ENCODE data around the gene LEUTX. TPM values are rescaled to one million over a fixed set of nuclear protein-coding genes. Genes with fewer than 3 reads are reported as not detected.
A peak's percentile ranks its signal among the peaks of the same experiment; 100 is the strongest.

The LEUTX gene
- total RNA-seq, 2 donors from 2014 or later = not detected

DNA sequence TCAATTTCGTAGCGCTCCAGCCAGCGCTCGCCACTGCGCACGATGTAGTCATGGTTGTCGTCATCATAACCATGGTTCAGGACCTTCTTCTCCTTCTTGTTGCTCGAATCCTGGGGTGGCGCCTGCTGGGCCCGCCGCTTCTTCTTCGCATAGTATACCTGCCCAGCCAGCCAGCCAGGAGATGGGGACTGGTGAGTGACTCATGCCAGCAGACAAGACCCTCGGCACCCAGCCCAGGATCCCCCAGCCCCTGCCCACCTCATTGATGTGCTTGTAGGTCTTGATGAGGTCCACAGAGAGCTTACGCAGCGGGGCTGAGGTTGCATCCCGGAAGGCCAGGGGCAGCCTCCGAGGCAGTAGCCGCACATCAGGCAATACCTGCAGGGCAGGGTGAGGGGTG, 51.8 kb downstream of the LEUTX start:
- no peak overlapping the region for H3K27ac ChIP-seq
- DNase-seq (ENCODE audit: low spot score) = no peak
- no peak overlapping the region for H3K4me3 ChIP-seq
- peaks cover 60% of the 10 kb centered on the region for H3K36me3 ChIP-seq
- TF ChIP-seq, protein P1, sequence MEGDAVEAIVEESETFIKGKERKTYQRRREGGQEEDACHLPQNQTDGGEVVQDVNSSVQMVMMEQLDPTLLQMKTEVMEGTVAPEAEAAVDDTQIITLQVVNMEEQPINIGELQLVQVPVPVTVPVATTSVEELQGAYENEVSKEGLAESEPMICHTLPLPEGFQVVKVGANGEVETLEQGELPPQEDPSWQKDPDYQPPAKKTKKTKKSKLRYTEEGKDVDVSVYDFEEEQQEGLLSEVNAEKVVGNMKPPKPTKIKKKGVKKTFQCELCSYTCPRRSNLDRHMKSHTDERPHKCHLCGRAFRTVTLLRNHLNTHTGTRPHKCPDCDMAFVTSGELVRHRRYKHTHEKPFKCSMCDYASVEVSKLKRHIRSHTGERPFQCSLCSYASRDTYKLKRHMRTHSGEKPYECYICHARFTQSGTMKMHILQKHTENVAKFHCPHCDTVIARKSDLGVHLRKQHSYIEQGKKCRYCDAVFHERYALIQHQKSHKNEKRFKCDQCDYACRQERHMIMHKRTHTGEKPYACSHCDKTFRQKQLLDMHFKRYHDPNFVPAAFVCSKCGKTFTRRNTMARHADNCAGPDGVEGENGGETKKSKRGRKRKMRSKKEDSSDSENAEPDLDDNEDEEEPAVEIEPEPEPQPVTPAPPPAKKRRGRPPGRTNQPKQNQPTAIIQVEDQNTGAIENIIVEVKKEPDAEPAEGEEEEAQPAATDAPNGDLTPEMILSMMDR (IDR thresholded peaks at IDR 0.05) = no peak
- H3K27me3 ChIP-seq = no peaks in the 10 kb centered on the region
- H3K4me1 ChIP-seq = peaks cover 0 to 18% of the 10 kb centered on the region in 2 donors
- H3K9me3 ChIP-seq = no peaks in the 10 kb centered on the region

GRCh38 chr19:39830847-39831246, 52.2 kb downstream of the LEUTX start:
- Histone ChIP-seq H3K4me3 (no peak overlapping the region), H3K27ac (no peak overlapping the region), H3K9me3 (no peaks in the 10 kb centered on the region), H3K4me1 (peaks cover 0 to 18% of the 10 kb centered on the region in 2 donors), H3K36me3 (peaks cover 60% of the 10 kb centered on the region), H3K27me3 (no peaks in the 10 kb centered on the region)
- TF ChIP-seq, protein P1 (IDR thresholded peaks at IDR 0.05) = no peak
- DNase-seq (ENCODE audit: low spot score) = no peak

GRCh38 chr19:39831679-39832078, 53.0 kb downstream of the LEUTX start:
- Histone ChIP-seq H3K9me3 (no peaks in the 10 kb centered on the region), H3K4me3 (no peak overlapping the region), H3K4me1 (peaks cover 0 to 18% of the 10 kb centered on the region in 2 donors), H3K27ac (no peak overlapping the region), H3K27me3 (no peaks in the 10 kb centered on the region), H3K36me3 (peaks cover 60% of the 10 kb centered on the region)
- DNase-seq (ENCODE audit: low spot score) = no peak
- TF ChIP-seq, protein P1 (IDR thresholded peaks at IDR 0.05) = no peak

- peak overlapping the region; percentile 83 to 94 for H3K27ac ChIP-seq
- peaks cover 0 to 18% of the 10 kb centered on the region in 2 donors for H3K4me1 ChIP-seq
- DNase-seq (ENCODE audit: low spot score) = no peak
- H3K36me3 ChIP-seq = peaks cover 60% of the 10 kb centered on the region
- TF ChIP-seq, protein P1 (IDR thresholded peaks at IDR 0.05) = no peak
- H3K9me3 ChIP-seq = no peaks in the 10 kb centered on the region
- no peaks in the 10 kb centered on the region for H3K27me3 ChIP-seq
- peak overlapping the region; percentile 54 to 97 for H3K4me3 ChIP-seq
These were observed 53.9 kb downstream of the LEUTX start for GRCh38 chr19:39832341-39833083.

DNA sequence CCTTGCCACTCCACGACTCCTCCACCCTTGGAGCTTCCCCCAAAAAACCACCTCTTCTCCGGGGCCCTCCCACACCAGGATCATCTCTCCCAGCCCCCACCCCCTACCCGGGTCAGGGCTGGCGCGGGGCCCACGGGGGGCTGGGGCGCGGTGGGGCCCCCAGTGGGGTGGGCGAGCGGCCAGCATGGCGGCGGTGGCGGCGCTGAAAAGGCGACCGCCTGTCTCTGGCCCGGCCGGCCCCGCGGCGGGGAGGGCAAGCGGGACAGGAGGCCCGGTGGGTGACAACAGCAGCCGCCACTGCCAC, 54.5 kb downstream of the LEUTX start:
- H3K9me3 ChIP-seq = no peaks in the 10 kb centered on the region
- peaks cover 0 to 18% of the 10 kb centered on the region in 2 donors for H3K4me1 ChIP-seq
- peak overlapping the region; percentile 83 to 94 for H3K27ac ChIP-seq
- no peak for DNase-seq (ENCODE audit: low spot score)
- H3K4me3 ChIP-seq = peak overlapping the region; percentile 54 to 97
- no peaks in the 10 kb centered on the region for H3K27me3 ChIP-seq
- peaks cover 60% of the 10 kb centered on the region for H3K36me3 ChIP-seq
- TF ChIP-seq, protein P1 (IDR thresholded peaks at IDR 0.05) = no peak

Data from right atrium auricular region (tissue), 2 donors.